H1 (cell line): Measurements from ENCODE around the gene KCTD7. TPM values are rescaled to one million over a fixed set of nuclear protein-coding genes. Genes with fewer than 3 reads are reported as not detected.

Experiments
- CBX8 ChIP-seq: fragments of 300-800, 300-1000 bp; sonication (generic); IDR thresholded peaks from 2 replicates; pipeline ENCODE4 v1.7.1; 2016; ENCODE audit warnings: low read depth, low read length, borderline replicate concordance
- CHD7 ChIP-seq: fragments of 300-600 bp; sonication (generic); IDR thresholded peaks from 2 replicates; pipeline ENCODE4 v1.7.1; 2012; ENCODE audit warnings: low read length, moderate library complexity, mild to moderate bottlenecking, inconsistent platforms; ENCODE audit not compliant: insufficient replicate concordance
- NANOG ChIP-seq: IDR thresholded peaks from 2 replicates; pipeline ENCODE4 v1.6.1; 2011; ENCODE audit warnings: low read length, low read depth, mild to moderate bottlenecking, inconsistent platforms; ENCODE audit not compliant: insufficient read depth, poor library complexity, severe bottlenecking
- ZNF274 ChIP-seq: IDR thresholded peaks from 2 replicates; pipeline ENCODE4 v1.7.0; 2012; ENCODE audit warnings: low read length, borderline replicate concordance; ENCODE audit errors: extremely low read depth
- polyA plus RNA-seq, 7 experiments: library from polyadenylated mRNA; depleted of rRNA in 3 of 7; stranded (reverse) in 5 of 7; unstranded in 2 of 7; fragments of >200 nt in 5 of 7; fragments of 200-250 nt in 2 of 7; gene quantifications; 1 replicate in 5 of 7; 2 replicates in 1 of 7; 4 replicates in 1 of 7; pipeline versions ENCODE4 v1.2.1 to v1.2.3, GENCODE V29; 2011 to 2013; ENCODE audit warnings: missing spikeins in 2 of 7, mixed read lengths in 2 of 7
- total RNA-seq: library from RNA; stranded (reverse); fragmentation: NEBNext Ultra II Directional; extraction: Animal tissue kit (Norgen Biotek cat#: 25700); gene quantifications from 2 replicates; pipeline ENCODE4 v1.2.1, GENCODE V29; 2021

The KCTD7 gene
- total and polyA plus RNA-seq, 2 of the 8 experiments (the other 6 are each of a cell fraction or from before 2014, with no cell fraction given), result 8.6 to 11.9 TPM

- no peak for TF ChIP-seq CHD7
- no peak for TF ChIP-seq NANOG
- TF ChIP-seq ZNF274, result no peak
- TF ChIP-seq CBX8, result no peak
These were observed 29.1 kb downstream of the KCTD7 start (continued) for GRCh38 chr7:66657798-66658197.
